HCT116 (cell line): ENCODE data around the gene ANKRD55.

Source experiments
- CTCF ChIP-seq, 3 experiments: fragments of 200-600 bp in 1 of 3; sonication (generic) in 1 of 3; IDR thresholded peaks in 2 of 3; conservative IDR thresholded peaks in 1 of 3; 2 replicates each; pipeline ENCODE4 v1.5.1; 2012 to 2017; ENCODE audit warnings: low read depth in 2 of 3, low read length in 2 of 3, antibody characterized with exemption in 1 of 3, borderline replicate concordance in 1 of 3, control low read depth in 1 of 3, mild to moderate bottlenecking in 1 of 3, mixed read lengths in 1 of 3, mixed run types in 1 of 3, moderate library complexity in 1 of 3; ENCODE audit not compliant: insufficient read depth in 1 of 3
- MAX ChIP-seq: IDR thresholded peaks from 2 replicates; pipeline ENCODE4 v1.6.1; 2012
- SP1 ChIP-seq: IDR thresholded peaks from 2 replicates; pipeline ENCODE4 v1.6.1; 2012; ENCODE audit warnings: low read depth
- YY1 ChIP-seq: IDR thresholded peaks from 2 replicates; pipeline ENCODE4 v1.6.1; 2011; ENCODE audit warnings: low read length, low read depth, moderate library complexity, mild to moderate bottlenecking; ENCODE audit not compliant: insufficient replicate concordance; ENCODE audit errors: extremely low read depth

GRCh38 chr5:56281489-56282165 lies 48.5 kb upstream of the ANKRD55 start:
- TF ChIP-seq MAX (no peak), CTCF (IDR thresholded peaks at IDR 0.05 in 2 of 3, conservative IDR thresholded peaks at IDR 0.05 in 1 of 3; ENCODE audit: borderline replicate concordance in 1 of 3, insufficient read depth in 1 of 3, low read depth in 2 of 3, low read length in 2 of 3) (no peak), SP1 (no peak), YY1 (no peak)
